ENCODE results near the gene SDHB.

SDHB gene

DNA sequence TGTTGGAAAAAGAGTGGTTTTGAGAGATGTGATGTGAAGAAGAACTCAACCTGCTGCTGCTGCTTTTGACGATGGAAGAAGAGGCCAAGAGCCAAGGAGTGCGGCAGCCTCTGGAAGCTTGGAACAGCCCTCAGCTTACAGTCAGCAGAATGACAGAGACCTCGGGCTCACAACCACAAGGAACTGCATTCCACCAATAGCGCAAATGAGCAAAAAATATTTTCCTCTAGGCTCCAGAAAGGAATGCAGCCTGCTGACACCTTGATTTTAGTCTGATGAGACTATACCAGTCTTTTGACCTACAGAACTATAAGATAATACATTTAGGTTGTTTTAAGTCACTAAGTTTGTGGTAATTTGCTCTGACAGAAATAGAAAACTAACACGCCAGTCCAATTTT, 10.2 kb downstream of the SDHB start:
- no peaks in the 10 kb centered on the region for H3K27me3 ChIP-seq (ENCODE audit: insufficient read depth, low read depth, severe bottlenecking)
- H3K4me3 ChIP-seq (ENCODE audit: low read depth, low read length): no peak overlapping the region
- H3K9me3 ChIP-seq (ENCODE audit: severe bottlenecking): no peaks in the 10 kb centered on the region
- TF ChIP-seq, protein P1, sequence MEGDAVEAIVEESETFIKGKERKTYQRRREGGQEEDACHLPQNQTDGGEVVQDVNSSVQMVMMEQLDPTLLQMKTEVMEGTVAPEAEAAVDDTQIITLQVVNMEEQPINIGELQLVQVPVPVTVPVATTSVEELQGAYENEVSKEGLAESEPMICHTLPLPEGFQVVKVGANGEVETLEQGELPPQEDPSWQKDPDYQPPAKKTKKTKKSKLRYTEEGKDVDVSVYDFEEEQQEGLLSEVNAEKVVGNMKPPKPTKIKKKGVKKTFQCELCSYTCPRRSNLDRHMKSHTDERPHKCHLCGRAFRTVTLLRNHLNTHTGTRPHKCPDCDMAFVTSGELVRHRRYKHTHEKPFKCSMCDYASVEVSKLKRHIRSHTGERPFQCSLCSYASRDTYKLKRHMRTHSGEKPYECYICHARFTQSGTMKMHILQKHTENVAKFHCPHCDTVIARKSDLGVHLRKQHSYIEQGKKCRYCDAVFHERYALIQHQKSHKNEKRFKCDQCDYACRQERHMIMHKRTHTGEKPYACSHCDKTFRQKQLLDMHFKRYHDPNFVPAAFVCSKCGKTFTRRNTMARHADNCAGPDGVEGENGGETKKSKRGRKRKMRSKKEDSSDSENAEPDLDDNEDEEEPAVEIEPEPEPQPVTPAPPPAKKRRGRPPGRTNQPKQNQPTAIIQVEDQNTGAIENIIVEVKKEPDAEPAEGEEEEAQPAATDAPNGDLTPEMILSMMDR (IDR thresholded peaks at IDR 0.05; ENCODE audit: low read depth, low read length): no peak
- no peak for DNase-seq
- peaks cover 46% of the 10 kb centered on the region for H3K36me3 ChIP-seq
- H3K27ac ChIP-seq: no peak overlapping the region

DNA sequence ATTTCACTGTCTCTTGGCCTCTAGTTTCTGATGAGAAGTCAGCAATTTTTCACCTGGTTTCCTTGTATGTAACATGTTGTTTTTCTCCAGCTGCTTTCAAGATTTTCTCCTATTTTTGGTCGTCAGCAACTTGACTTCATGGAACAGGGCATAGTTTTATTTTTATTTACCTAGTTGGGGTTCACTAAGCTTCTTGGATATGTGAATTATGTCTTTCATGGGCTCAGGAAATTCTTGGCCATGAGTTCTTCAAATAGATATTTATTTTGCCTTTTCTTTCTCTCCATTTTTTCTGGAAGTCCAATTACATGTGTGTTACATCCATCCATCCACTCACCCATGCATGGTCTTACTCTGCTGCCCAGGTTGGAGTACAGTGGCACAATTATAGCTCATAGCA, 13.7 kb downstream of the SDHB start:
- TF ChIP-seq, protein P1 (IDR thresholded peaks at IDR 0.05; ENCODE audit: low read depth, low read length): no peak

DNA sequence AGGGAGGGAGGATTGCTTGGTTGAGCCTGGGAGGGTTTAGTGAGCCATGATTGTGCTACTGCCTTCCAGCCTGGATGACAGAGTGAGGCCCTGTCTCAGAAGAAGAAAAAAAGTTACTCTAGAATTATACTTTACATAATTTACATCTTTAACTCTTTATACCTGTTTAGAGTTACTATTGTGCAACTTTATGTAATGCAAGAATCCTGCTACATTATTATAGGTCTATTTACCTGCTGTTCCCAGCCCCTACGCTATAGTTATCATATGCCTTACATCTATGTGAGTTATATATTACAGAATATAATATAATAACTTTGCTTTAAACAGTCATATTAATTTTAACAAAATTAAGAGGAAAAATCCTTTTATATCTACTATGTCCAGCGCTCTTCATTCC, 14.3 kb downstream of the SDHB start:
- TF ChIP-seq, protein P1 (IDR thresholded peaks at IDR 0.05; ENCODE audit: low read depth, low read length): no peak
- Histone ChIP-seq H3K9me3 (ENCODE audit: severe bottlenecking) (no peaks in the 10 kb centered on the region), H3K27ac (no peak overlapping the region), H3K36me3 (peaks cover 61% of the 10 kb centered on the region), H3K4me3 (ENCODE audit: low read depth, low read length) (no peak overlapping the region), H3K27me3 (ENCODE audit: insufficient read depth, low read depth, severe bottlenecking) (no peaks in the 10 kb centered on the region)
- no peak for DNase-seq

More for the DNA sequence above, 13.7 kb downstream of the SDHB start:
- no peaks in the 10 kb centered on the region for H3K9me3 ChIP-seq (ENCODE audit: severe bottlenecking)
- no peaks in the 10 kb centered on the region for H3K27me3 ChIP-seq (ENCODE audit: insufficient read depth, low read depth, severe bottlenecking)
- no peak overlapping the region for H3K4me3 ChIP-seq (ENCODE audit: low read depth, low read length)
- no peak for DNase-seq
- H3K36me3 ChIP-seq: peaks cover 62% of the 10 kb centered on the region
- no peak overlapping the region for H3K27ac ChIP-seq

DNA sequence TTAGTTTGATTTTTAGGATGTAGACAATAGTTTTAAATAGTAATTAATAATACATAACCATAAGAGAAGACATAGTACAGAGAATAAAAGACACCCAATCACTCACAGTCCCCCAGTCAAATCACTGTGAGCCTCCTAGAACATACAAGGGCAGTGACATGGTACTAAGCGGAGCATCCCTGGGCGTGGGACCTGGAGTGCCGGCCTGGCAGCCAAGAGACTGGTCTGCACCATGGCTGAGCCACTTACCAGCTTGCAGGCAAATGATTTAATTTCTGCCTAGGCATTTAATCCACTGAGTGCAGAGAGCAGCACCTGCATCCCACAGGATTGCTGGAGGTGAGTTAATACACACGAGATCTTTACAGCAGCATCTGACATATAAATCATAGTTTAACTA, 20.4 kb downstream of the SDHB start:
- no peaks in the 10 kb centered on the region for H3K9me3 ChIP-seq (ENCODE audit: severe bottlenecking)
- no peak for DNase-seq
- H3K4me3 ChIP-seq (ENCODE audit: low read depth, low read length): no peak overlapping the region
- TF ChIP-seq, protein P1 (IDR thresholded peaks at IDR 0.05; ENCODE audit: low read depth, low read length): no peak
- no peak overlapping the region for H3K27ac ChIP-seq
- H3K27me3 ChIP-seq (ENCODE audit: insufficient read depth, low read depth, severe bottlenecking): no peaks in the 10 kb centered on the region
- peaks cover 32% of the 10 kb centered on the region for H3K36me3 ChIP-seq

DNA sequence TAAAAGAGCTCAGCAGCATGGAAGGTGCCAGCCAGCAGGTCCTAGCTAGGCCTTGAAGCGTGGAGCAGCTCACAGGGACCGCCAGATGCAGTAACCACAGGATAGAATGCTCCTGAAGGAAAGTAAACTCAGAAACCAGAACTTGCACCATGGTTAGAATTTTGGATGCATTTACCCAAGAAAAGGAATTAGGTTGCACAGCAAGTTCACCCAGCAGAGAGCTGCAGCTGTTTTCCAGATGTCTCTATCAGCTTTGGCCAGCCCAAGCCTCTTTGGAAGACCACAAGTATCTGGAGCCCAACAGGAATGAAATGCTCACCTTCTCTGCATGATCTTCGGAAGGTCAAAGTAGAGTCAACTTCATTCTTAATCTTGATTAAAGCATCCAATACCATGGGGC, 21.1 kb downstream of the SDHB start:
- Histone ChIP-seq H3K27ac (no peak overlapping the region), H3K4me3 (ENCODE audit: low read depth, low read length) (no peak overlapping the region), H3K9me3 (ENCODE audit: severe bottlenecking) (no peaks in the 10 kb centered on the region), H3K36me3 (peaks cover 34% of the 10 kb centered on the region), H3K27me3 (ENCODE audit: insufficient read depth, low read depth, severe bottlenecking) (no peaks in the 10 kb centered on the region)
- no peak for DNase-seq
- TF ChIP-seq, protein P1 (IDR thresholded peaks at IDR 0.05; ENCODE audit: low read depth, low read length): no peak

DNA sequence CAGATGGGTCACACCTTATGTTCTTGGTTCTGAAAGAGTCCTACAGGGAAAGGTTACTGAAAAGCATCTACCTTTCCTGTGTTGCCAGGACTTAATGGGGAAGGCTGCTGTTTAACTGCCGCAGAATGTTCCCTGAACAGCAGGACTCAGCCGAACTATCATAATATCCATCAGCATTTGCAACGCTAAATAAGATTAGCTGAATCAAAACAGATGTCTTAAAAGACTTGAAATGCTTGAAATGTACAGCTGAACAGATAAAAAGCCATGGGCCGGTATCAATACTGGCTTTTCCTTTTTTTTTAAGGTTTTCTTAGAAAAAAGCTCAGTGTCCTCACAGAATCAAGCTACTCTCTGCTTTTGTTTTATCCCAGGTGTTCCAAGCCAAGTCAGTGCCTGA, 22.4 kb downstream of the SDHB start:
- no peak for DNase-seq
- Histone ChIP-seq H3K36me3 (peaks cover 39% of the 10 kb centered on the region), H3K27me3 (ENCODE audit: insufficient read depth, low read depth, severe bottlenecking) (no peaks in the 10 kb centered on the region), H3K27ac (no peak overlapping the region), H3K9me3 (ENCODE audit: severe bottlenecking) (no peaks in the 10 kb centered on the region), H3K4me3 (ENCODE audit: low read depth, low read length) (no peak overlapping the region)
- TF ChIP-seq, protein P1 (IDR thresholded peaks at IDR 0.05; ENCODE audit: low read depth, low read length): no peak
